Dermis microvascular lymphatic vessel endothelial cell (primary cell): ENCODE data around the gene MAGEC3. TPM values are rescaled to one million over a fixed set of nuclear protein-coding genes. Genes with fewer than 3 reads are reported as not detected.
"Not testable (repeated sequence)": the region's sequence is repeated elsewhere in the genome, so short reads cannot be mapped to it uniquely, and the experiment has no call there.

Experiments
- DNase-seq, 2 donors: peaks; one replicate each; pipeline versions ENCODE4 v3.0.0 to v3.0.0-alpha.2; 2010; ENCODE audit warnings: low read depth in 2 of 2
- total RNA-seq: library from RNA; depleted of rRNA; stranded (reverse); fragments of >200 nt; gene quantifications from 2 replicates; pipeline ENCODE4 v1.2.1, GENCODE V29; 2014

MAGEC3 gene
- total RNA-seq, result not detected in 2 replicates

- DNase-seq, result no peak
These were observed at the start of gene MAGEC3 for GRCh38 chrX:141838016-141838415. Gene MAGEC3 (plus strand): TSS chrX:141838316. CDS start chrX:141838316, 0 bp downstream.

- DNase-seq, result no peak
These were observed 46.3 kb upstream of the MAGEC3 start for GRCh38 chrX:141791856-141792255.

- no peak for DNase-seq
These were observed 26.7 kb upstream of the MAGEC3 start for GRCh38 chrX:141811438-141811837.

- no peak for DNase-seq
These were observed 23.8 kb upstream of the MAGEC3 start for GRCh38 chrX:141814213-141814857.

GRCh38 chrX:141815904-141816303 is 22.2 kb upstream of the MAGEC3 start:
- DNase-seq, result no peak

GRCh38 chrX:141832247-141832646 is 5.9 kb upstream of the MAGEC3 start:
- no peak for DNase-seq

- DNase-seq, result no peak
These were observed 1.7 kb downstream of the MAGEC3 start for GRCh38 chrX:141839856-141840255.

- DNase-seq, result no peak
These were observed 19.4 kb downstream of the MAGEC3 start for GRCh38 chrX:141857479-141857878.

- no peak for DNase-seq
These were observed 41.5 kb downstream of the MAGEC3 start for GRCh38 chrX:141879616-141880015.

GRCh38 chrX:141888811-141889210 is 50.7 kb downstream of the MAGEC3 start:
- not testable (repeated sequence) for DNase-seq

GRCh38 chrX:141894733-141895132 is 56.6 kb downstream of the MAGEC3 start:
- no peak for DNase-seq

- DNase-seq, result no peak
These were observed 59.6 kb downstream of the MAGEC3 start for GRCh38 chrX:141897690-141898089.

GRCh38 chrX:141902366-141902765 is 64.2 kb downstream of the MAGEC3 start:
- no peak for DNase-seq

- DNase-seq, result no peak
These were observed 65.5 kb downstream of the MAGEC3 start, which contains the start of gene MAGEC1 for GRCh38 chrX:141903400-141904155. Gene MAGEC1 (plus strand): TSS chrX:141903894. CDS start chrX:141905073, 1,179 bp downstream.

GRCh38 chrX:141904262-141904661 is 66.1 kb downstream of the MAGEC3 start:
- no peak for DNase-seq

GRCh38 chrX:141917801-141918200 is 79.7 kb downstream of the MAGEC3 start:
- DNase-seq, result no peak

GRCh38 chrX:141924293-141924692 is 86.2 kb downstream of the MAGEC3 start:
- no peak for DNase-seq

- DNase-seq, result no peak
These were observed 90.3 kb downstream of the MAGEC3 start for GRCh38 chrX:141928432-141928831.

- no peak for DNase-seq
These were observed 96.0 kb downstream of the MAGEC3 start for GRCh38 chrX:141934059-141934641.

GRCh38 chrX:141935645-141936044 is 97.5 kb downstream of the MAGEC3 start:
- no peak for DNase-seq

GRCh38 chrX:141936080-141936479 is 98.0 kb downstream of the MAGEC3 start:
- DNase-seq, result no peak

GRCh38 chrX:141941234-141941633 is 103.1 kb downstream of the MAGEC3 start:
- no peak for DNase-seq

GRCh38 chrX:141945426-141945825 is 107.3 kb downstream of the MAGEC3 start:
- no peak for DNase-seq
